Renal cortex interstitium (tissue), 11 donors: ENCODE measurements around the gene ANO1. TPM values are rescaled to one million over a fixed set of nuclear protein-coding genes. Genes with fewer than 3 reads are reported as not detected.
A peak's percentile ranks its signal among the peaks of the same experiment; 100 is the strongest.

Experiments used
- DNase-seq, 11 donors: peaks; one replicate each; pipeline ENCODE4 v3.0.0-alpha.2; 2013; ENCODE audit warnings: low read depth in 9 of 11, low spot score in 4 of 11; ENCODE audit errors: extremely low read depth in 1 of 11
- polyA plus RNA-seq, 3 donors: library from polyadenylated mRNA; unstranded; fragments of 120-200 nt; gene quantifications; one replicate each; pipeline ENCODE4 v1.2.1, GENCODE V29; 2013; ENCODE audit not compliant: insufficient read length in 3 of 3

The ANO1 gene
- polyA plus RNA-seq, 3 donors: 13.3 to 17.3 (median 16.7) TPM

GRCh38 chr11:70046089-70046488 lies 32.0 kb upstream of the ANO1 start:
- DNase-seq: no peak

- DNase-seq: no peak
These were observed 29.7 kb upstream of the ANO1 start for GRCh38 chr11:70048279-70049024.

DNA sequence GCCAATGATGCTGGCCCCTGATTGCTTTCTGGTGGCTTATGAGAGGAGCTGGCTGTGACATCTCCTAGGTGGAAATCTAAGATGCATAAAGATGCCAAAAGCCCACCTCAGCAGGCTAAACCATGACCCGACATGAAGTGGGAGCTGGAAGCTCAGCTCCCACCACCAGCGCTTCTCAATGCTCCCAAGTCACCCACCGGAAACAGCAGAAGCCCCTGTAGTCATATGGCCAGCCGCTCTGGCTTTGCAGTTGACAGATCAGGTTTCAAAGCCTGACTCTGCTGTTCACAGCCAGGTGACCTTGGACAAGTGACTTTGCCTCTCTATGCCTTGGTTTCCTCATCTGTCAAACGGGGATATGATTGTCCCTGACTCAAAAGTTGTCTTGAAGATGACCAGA lies 29.1 kb upstream of the ANO1 start:
- DNase-seq: no peak

DNA sequence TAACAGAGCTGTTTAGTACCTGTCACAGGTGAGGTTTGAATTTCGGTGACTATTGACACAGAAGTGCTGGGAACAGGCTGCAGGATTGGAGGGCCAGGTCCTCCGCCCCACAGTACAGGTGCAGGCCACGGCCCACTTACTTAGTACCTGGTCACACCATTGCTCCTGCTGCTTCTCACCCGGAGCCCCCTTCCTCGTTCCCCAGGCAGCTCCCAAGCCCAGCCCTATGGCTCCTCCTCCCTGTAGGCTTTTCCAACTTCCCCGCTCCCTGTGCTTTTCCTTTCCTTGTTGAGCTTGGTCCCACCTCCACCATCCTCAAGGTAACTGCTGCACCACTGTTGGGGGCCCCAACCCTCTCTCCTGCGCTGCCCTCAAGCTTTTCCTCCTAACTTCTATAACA lies 27.9 kb upstream of the ANO1 start:
- DNase-seq: no peak

DNA sequence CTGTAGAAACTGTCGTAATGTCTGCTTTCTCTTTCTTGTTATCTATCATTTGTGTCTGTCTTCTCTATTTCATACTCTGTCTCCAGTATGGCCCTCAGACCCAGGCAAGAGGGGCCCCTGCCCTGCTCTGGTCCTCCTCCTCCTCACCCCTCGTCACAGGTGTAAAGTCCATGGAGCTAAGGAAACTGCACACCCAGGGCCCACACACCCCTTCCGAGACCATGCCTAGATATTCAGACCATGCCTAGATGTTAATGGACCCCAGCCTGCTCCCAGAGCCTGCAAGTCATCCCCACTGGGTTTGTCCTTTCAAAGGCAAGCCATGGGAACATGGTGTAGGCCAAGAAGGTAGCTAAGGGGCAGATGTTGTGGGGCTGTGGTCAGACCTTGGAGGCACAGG lies 24.1 kb upstream of the ANO1 start:
- DNase-seq: no peak

GRCh38 chr11:70055444-70055843 lies 22.7 kb upstream of the ANO1 start:
- no peak for DNase-seq

DNA sequence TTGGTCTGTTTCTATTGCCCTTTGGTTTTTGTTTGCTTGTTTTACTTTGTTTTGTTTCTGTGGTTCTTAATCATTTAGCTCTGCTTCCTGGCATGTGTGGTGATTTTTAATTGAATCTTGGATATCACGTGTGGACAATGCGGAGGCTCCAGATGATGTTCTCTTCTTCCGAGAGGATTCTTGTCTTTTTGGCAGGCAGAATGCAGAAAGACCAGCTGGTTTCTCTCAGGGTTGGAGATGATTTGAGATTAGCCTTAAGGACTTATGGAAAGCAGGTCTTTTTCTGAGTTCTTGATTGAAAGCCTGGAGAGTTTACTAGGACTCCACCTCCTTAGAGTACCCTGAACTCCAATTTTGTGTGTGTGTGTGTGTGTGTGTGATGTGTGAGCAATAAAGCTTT lies 21.0 kb upstream of the ANO1 start:
- peak in 1 of 11 donors; percentile 18 for DNase-seq

- DNase-seq: no peak
These were observed 18.1 kb upstream of the ANO1 start for GRCh38 chr11:70059971-70060370.

GRCh38 chr11:70060611-70061293 lies 17.4 kb upstream of the ANO1 start:
- DNase-seq: no peak

- no peak for DNase-seq
These were observed 16.4 kb upstream of the ANO1 start for GRCh38 chr11:70061734-70062133.

- DNase-seq: no peak
These were observed 15.0 kb upstream of the ANO1 start for GRCh38 chr11:70063121-70063520.

DNA sequence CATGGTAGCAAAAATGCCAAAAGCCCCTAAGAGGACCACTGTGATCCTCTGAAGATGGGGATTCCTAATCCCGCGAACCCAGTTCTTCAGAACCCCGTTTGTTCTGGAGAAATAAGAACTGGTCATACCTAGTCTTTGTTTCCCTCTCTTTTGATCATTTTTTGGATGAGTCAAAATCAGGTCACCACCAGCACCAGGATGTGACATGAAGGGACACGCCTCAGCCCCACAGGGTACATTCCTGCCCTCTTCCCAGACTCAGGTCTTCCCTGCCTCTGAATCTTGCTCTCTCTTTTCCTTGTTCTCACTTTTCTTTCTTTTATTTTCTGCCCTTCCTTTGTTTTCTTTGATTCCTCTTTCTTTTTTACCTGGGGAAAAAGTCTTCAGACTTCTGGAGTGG lies 14.6 kb upstream of the ANO1 start:
- DNase-seq: no peak

- no peak for DNase-seq
These were observed 13.9 kb upstream of the ANO1 start for GRCh38 chr11:70064008-70064725.

GRCh38 chr11:70064726-70065317 lies 13.3 kb upstream of the ANO1 start:
- no peak for DNase-seq

- no peak for DNase-seq
These were observed 12.6 kb upstream of the ANO1 start for GRCh38 chr11:70065318-70066135.

DNA sequence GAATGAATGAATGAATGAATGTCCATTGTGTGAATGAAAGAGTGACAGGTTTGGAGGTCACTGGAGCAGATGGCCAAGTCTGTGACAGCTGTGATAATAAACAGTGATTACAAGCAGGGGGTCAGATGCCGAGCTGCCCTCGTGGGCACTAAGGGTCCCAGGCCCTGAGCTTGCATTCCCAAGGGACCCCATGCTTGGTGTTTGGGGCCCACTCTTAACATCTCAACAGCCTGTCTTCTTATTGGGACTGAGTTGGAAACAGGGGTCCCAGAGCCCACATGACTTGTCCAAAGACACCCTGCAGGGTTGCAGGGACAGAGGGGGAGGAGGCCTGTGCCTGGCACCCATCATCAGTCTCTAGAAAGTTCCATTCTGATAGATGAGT lies 12.0 kb upstream of the ANO1 start:
- DNase-seq: no peak

DNA sequence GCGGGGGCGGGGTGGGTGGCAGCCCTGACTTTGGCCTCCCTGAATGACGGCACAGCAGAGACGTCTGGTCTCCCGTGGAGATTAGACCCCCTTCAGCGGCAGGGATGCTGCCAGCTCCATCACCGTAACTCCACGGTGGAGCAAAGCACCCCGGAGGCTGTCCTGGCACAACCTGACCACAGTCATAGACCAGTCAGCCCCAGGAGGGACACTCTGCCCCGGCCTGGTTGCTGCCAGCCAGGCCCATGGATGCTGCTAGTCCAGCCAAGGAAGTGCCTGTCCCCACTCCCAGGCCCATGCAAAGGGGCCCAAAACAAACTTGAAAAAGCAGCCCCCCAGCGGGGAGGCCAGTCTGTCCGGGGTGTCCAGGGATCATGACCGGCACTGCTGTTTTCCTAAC lies 11.5 kb upstream of the ANO1 start:
- no peak for DNase-seq

DNA sequence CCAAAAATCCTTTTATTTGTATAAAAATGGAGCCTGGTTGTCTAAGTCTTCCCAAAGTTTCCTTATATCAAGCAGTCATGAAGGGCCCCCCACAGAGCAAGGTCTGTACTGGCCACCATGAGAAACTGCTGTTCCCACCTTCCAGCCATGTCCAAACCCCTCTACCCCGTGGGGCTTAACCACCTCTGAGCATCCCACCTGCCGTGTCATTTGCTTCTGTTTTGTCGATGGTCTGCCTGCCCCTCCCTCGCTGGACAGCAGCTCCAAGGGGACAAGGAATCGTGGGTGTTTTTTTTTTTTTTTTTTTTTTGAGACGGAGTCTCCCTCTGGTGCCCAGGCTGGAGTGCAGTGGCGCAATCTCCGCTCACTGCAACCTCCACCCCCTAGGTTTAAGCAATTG lies 11.1 kb upstream of the ANO1 start:
- DNase-seq: no peak
